Vagina (tissue), 2 donors: Measurements from ENCODE around the gene OR2H1.

Experiments
- CTCF ChIP-seq, 3 experiments: fragments of 450-650 bp in 2 of 3; fragments of 200-600 bp in 1 of 3; sonication (generic) in 1 of 3; IDR thresholded peaks; one replicate each; pipeline ENCODE4 v1.5.1; 2017 to 2019; ENCODE audit warnings: antibody characterized with exemption in 3 of 3, mild to moderate bottlenecking in 2 of 3, moderate library complexity in 2 of 3
- POLR2A ChIP-seq, 2 donors: fragments of 450-650 bp; IDR thresholded peaks; one replicate each; pipeline ENCODE4 v1.6.1; 2017; ENCODE audit warnings: antibody characterized with exemption in 2 of 2, mild to moderate bottlenecking in 2 of 2, moderate library complexity in 2 of 2
- POLR2AphosphoS5 ChIP-seq, 2 donors: sonication (generic); formaldehyde crosslinking; IDR thresholded peaks; one replicate each; pipeline ENCODE4 v1.9.0; 2017; ENCODE audit warnings: antibody characterized with exemption in 2 of 2, mild to moderate bottlenecking in 2 of 2, low read depth in 1 of 2; ENCODE audit not compliant: insufficient read depth in 1 of 2

- TF ChIP-seq POLR2AphosphoS5 (IDR thresholded peaks at IDR 0.05; ENCODE audit: insufficient read depth in 1 of 2, low read depth in 1 of 2) (no peak), CTCF (IDR thresholded peaks at IDR 0.05) (no peak), POLR2A (IDR thresholded peaks at IDR 0.05) (no peak)
Observed at GRCh38 chr6:29442719-29443118, 14.2 kb upstream of the OR2H1 start.
